H1 (cell line): ENCODE measurements around the gene KIAA0040. TPM values are rescaled to one million over a fixed set of nuclear protein-coding genes. Genes with fewer than 3 reads are reported as not detected.

Experiments
- CTCF ChIA-PET: fragments of 300-600 bp; sonication (Branson Sonifier 250); formaldehyde crosslinking; loops from one replicate; lab custom pipeline; 2021; ENCODE audit not compliant: partially characterized antibody; lab: Charles Lee
- POLR2A ChIA-PET: fragments of 300-600 bp; sonication (Branson Sonifier 250); formaldehyde crosslinking; loops from one replicate; lab custom pipeline; 2021; ENCODE audit warnings: inconsistent platforms; ENCODE audit not compliant: partially characterized antibody; lab: Charles Lee
- DNase-seq, 2 experiments: peaks; one replicate each; pipeline versions ENCODE4 v3.0.0 to v3.0.0-alpha.2; 2010 to 2022; ENCODE audit warnings: low spot score in 2 of 2, low read depth in 1 of 2, mixed read lengths in 1 of 2
- FAIRE-seq: peaks from 2 replicates; lab custom pipeline; 2011; peaks lifted over from hg19 to GRCh38; lab: Jason Lieb, UNC
- H2AFZ ChIP-seq: 2 replicates; pipeline ENCODE4 v1.8.1; 2012; ENCODE audit warnings: low read length, inconsistent platforms
- H2AK5ac ChIP-seq: 2 replicates; pipeline ENCODE4 v1.6.1; 2013; ENCODE audit warnings: low read depth, low read length
- H2BK120ac ChIP-seq: replicated peaks from 2 replicates; pipeline ENCODE3; 2013; ENCODE audit warnings: low read depth, low read length, inconsistent platforms
- H2BK12ac ChIP-seq: 2 replicates; pipeline ENCODE4 v1.6.1; 2013; ENCODE audit warnings: low read depth, low read length
- H2BK15ac ChIP-seq: 2 replicates; pipeline ENCODE4 v1.6.1; 2013; ENCODE audit warnings: low read length
- H2BK20ac ChIP-seq: 2 replicates; pipeline ENCODE4 v1.6.1; 2013; ENCODE audit warnings: low read length
- H2BK5ac ChIP-seq: 2 replicates; pipeline ENCODE4 v1.6.1; 2013; ENCODE audit warnings: low read depth, low read length
- H3K14ac ChIP-seq: 2 replicates; pipeline ENCODE4 v1.6.1; 2013; ENCODE audit warnings: inconsistent platforms; ENCODE audit not compliant: insufficient read length
- H3K18ac ChIP-seq: 2 replicates; pipeline ENCODE4 v1.6.1; 2013; ENCODE audit warnings: low read length; ENCODE audit errors: extremely low read depth
- H3K23ac ChIP-seq: 2 replicates; pipeline ENCODE4 v1.6.1; 2013; ENCODE audit warnings: inconsistent platforms; ENCODE audit not compliant: insufficient read length
- H3K23me2 ChIP-seq: 2 replicates; pipeline ENCODE4 v1.6.1; 2013; ENCODE audit warnings: low read depth, low read length
- H3K27ac ChIP-seq: 2 replicates; pipeline ENCODE4 v1.6.1; 2011; ENCODE audit warnings: low read depth, low read length, inconsistent platforms
- H3K27me3 ChIP-seq, 4 experiments: replicated peaks in 1 of 4; 1 replicate in 1 of 4; 2 replicates in 3 of 4; pipeline versions ENCODE4 v1.6.1 to v1.8.1; 2011 to 2013; ENCODE audit warnings: low read length in 3 of 4, mild to moderate bottlenecking in 3 of 4, inconsistent platforms in 2 of 4, mixed read lengths in 2 of 4, moderate library complexity in 1 of 4; ENCODE audit not compliant: control insufficient read depth in 3 of 4, insufficient read depth in 3 of 4; ENCODE audit errors: extremely low read depth in 1 of 4
- H3K36me3 ChIP-seq, 4 experiments: 2 replicates each; pipeline versions ENCODE4 v1.6.1 to v1.8.1; 2011 to 2013; ENCODE audit warnings: mild to moderate bottlenecking in 4 of 4, low read length in 3 of 4, moderate library complexity in 2 of 4, control low read depth in 1 of 4, inconsistent platforms in 1 of 4; ENCODE audit not compliant: insufficient read depth in 4 of 4, control insufficient read depth in 2 of 4
- H3K4ac ChIP-seq: replicated peaks from 2 replicates; pipeline ENCODE3; 2013; ENCODE audit warnings: low read length, low read depth, mixed read lengths, inconsistent platforms; ENCODE audit not compliant: insufficient read length
- H3K4me1 ChIP-seq, 4 experiments: replicated peaks in 1 of 4; 1 replicate in 1 of 4; 2 replicates in 3 of 4; pipeline versions ENCODE4 v1.6.1 to v1.8.1; 2011 to 2013; ENCODE audit warnings: low read length in 3 of 4, inconsistent platforms in 2 of 4, mixed read lengths in 1 of 4; ENCODE audit not compliant: insufficient read depth in 4 of 4, control insufficient read depth in 3 of 4
- H3K4me2 ChIP-seq, 2 experiments: 2 replicates each; pipeline versions ENCODE4 v1.6.1 to v1.8.1; 2011 to 2013; ENCODE audit warnings: low read depth in 2 of 2, low read length in 2 of 2, control low read depth in 1 of 2, inconsistent platforms in 1 of 2, mild to moderate bottlenecking in 1 of 2; ENCODE audit not compliant: insufficient read depth in 1 of 2
- H3K4me3 ChIP-seq, 4 experiments: fragments of 200-600, 300-600 bp in 1 of 4; sonication (generic), shearing (Covaris generic), sonication (Bioruptor Twin) in 1 of 4; 2 replicates each; pipeline versions ENCODE4 v1.5.1 to v1.8.1; 2011 to 2016; ENCODE audit warnings: low read length in 4 of 4, low read depth in 3 of 4, control low read depth in 2 of 4, inconsistent platforms in 2 of 4, mild to moderate bottlenecking in 2 of 4, mixed read lengths in 1 of 4, moderate library complexity in 1 of 4; ENCODE audit not compliant: insufficient read depth in 2 of 4; ENCODE audit errors: extremely low read depth in 1 of 4
- H3K56ac ChIP-seq: replicated peaks from 2 replicates; pipeline ENCODE3; 2013; ENCODE audit warnings: low read depth, mild to moderate bottlenecking, mixed read lengths, low read length, inconsistent platforms; ENCODE audit not compliant: insufficient read length
- H3K79me1 ChIP-seq: 2 replicates; pipeline ENCODE4 v1.6.1; 2013; ENCODE audit warnings: low read depth, low read length, control low read depth
- H3K79me2 ChIP-seq, 2 experiments: 2 replicates each; pipeline versions ENCODE4 v1.6.1 to v1.8.1; 2012 to 2013; ENCODE audit warnings: low read length in 2 of 2, mild to moderate bottlenecking in 2 of 2, inconsistent platforms in 1 of 2; ENCODE audit not compliant: insufficient read depth in 2 of 2, control insufficient read depth in 1 of 2
- H3K9ac ChIP-seq, 4 experiments: replicated peaks in 1 of 4; 1 replicate in 1 of 4; 2 replicates in 3 of 4; pipeline versions ENCODE4 v1.6.1 to v1.8.1; 2011 to 2013; ENCODE audit warnings: low read depth in 3 of 4, low read length in 3 of 4, control low read depth in 2 of 4, mild to moderate bottlenecking in 2 of 4, moderate library complexity in 2 of 4, inconsistent platforms in 1 of 4; ENCODE audit errors: extremely low read depth in 1 of 4
- H3K9me3 ChIP-seq, 2 experiments: 2 replicates each; pipeline versions ENCODE4 v1.6.1 to v1.8.1; 2012 to 2013; ENCODE audit warnings: mild to moderate bottlenecking in 2 of 2, moderate library complexity in 2 of 2, control low read depth in 1 of 2, inconsistent platforms in 1 of 2, low read depth in 1 of 2, low read length in 1 of 2, mixed read lengths in 1 of 2; ENCODE audit not compliant: insufficient read depth in 2 of 2
- H4K20me1 ChIP-seq, 2 experiments: replicated peaks in 1 of 2; 2 replicates each; pipeline versions ENCODE3 to v1.8.1; 2011 to 2013; ENCODE audit warnings: inconsistent platforms in 2 of 2, low read length in 2 of 2, mild to moderate bottlenecking in 1 of 2; ENCODE audit not compliant: insufficient read depth in 2 of 2, control insufficient read depth in 1 of 2
- H4K5ac ChIP-seq: 2 replicates; pipeline ENCODE4 v1.6.1; 2013; ENCODE audit warnings: low read length, low read depth, mixed read lengths, inconsistent platforms; ENCODE audit not compliant: insufficient read length
- H4K8ac ChIP-seq: 2 replicates; pipeline ENCODE4 v1.8.0; 2013; ENCODE audit warnings: mild to moderate bottlenecking, moderate library complexity, low read length, inconsistent platforms; ENCODE audit not compliant: insufficient read depth; ENCODE audit errors: extremely low read depth
- H4K91ac ChIP-seq: replicated peaks from 2 replicates; pipeline ENCODE3; 2013; ENCODE audit warnings: low read length, mixed read lengths, inconsistent platforms; ENCODE audit not compliant: insufficient read length
- ASH2L ChIP-seq: fragments of 200-600, 300-600 bp; sonication (generic); IDR thresholded peaks from one replicate; pipeline ENCODE4 v1.7.1; 2017; ENCODE audit warnings: low read length
- KDM4A ChIP-seq: IDR thresholded peaks from one replicate; pipeline ENCODE4 v1.7.1; 2012; ENCODE audit warnings: low read depth, mild to moderate bottlenecking, moderate library complexity, low read length, inconsistent platforms; ENCODE audit not compliant: severe bottlenecking
- POLR2A ChIP-seq, 2 experiments: IDR thresholded peaks; 1 replicate in 1 of 2; 2 replicates in 1 of 2; pipeline ENCODE4 v1.6.1; 2011; ENCODE audit warnings: low read depth in 2 of 2, low read length in 2 of 2, mild to moderate bottlenecking in 2 of 2; ENCODE audit errors: control extremely low read depth in 1 of 2
- SRF ChIP-seq: IDR thresholded peaks from 2 replicates; pipeline ENCODE4 v1.6.1; 2011; ENCODE audit warnings: mild to moderate bottlenecking, low read depth, low read length, moderate library complexity
- WGBS, 2 experiments: shearing (Covaris generic) in 1 of 2; methylation state at CpG; one replicate each; pipeline versions ENCODE4 v1.1.6 to v1.1.7; 2013 to 2015; ENCODE audit warnings: low lambda C conversion rate in 2 of 2, mixed read lengths in 2 of 2, inconsistent platforms in 1 of 2, low coverage in 1 of 2, missing lambda C conversion rate in 1 of 2; ENCODE audit not compliant: insufficient replicate concordance in 2 of 2, insufficient coverage in 1 of 2, insufficient read length in 1 of 2; ENCODE audit errors: extremely low coverage in 1 of 2, missing lambda C conversion rate in 1 of 2; 5-methylcytosine and 5-hydroxymethylcytosine counted together
- polyA plus RNA-seq, 7 experiments: library from polyadenylated mRNA; depleted of rRNA in 3 of 7; stranded (reverse) in 5 of 7; unstranded in 2 of 7; fragments of >200 nt in 5 of 7; fragments of 200-250 nt in 2 of 7; gene quantifications; 1 replicate in 5 of 7; 2 replicates in 1 of 7; 4 replicates in 1 of 7; pipeline versions ENCODE4 v1.2.1 to v1.2.3, GENCODE V29; 2011 to 2013; ENCODE audit warnings: missing spikeins in 2 of 7, mixed read lengths in 2 of 7
- total RNA-seq: library from RNA; stranded (reverse); fragmentation: NEBNext Ultra II Directional; extraction: Animal tissue kit (Norgen Biotek cat#: 25700); gene quantifications from 2 replicates; pipeline ENCODE4 v1.2.1, GENCODE V29; 2021

KIAA0040 gene
- total and polyA plus RNA-seq, 2 of the 8 experiments (the other 6 are each of a cell fraction or from before 2014, with no cell fraction given), result 11.0 to 14.1 TPM

- CTCF ChIA-PET, result interaction anchor here (1.0 to 5.1 kb wide), 11 partner anchors 8 to 570 kb away, joined by 3 to 35 read pairs (median 6); no protein-coding TSS in a partner anchor
- Histone ChIP-seq H4K5ac (no peak overlapping the region), H2AK5ac (no peak overlapping the region), H3K4me2 (no peak overlapping the region), H3K56ac (no peak overlapping the region), H3K18ac (no peak overlapping the region), H3K23ac (no peak overlapping the region), H3K4ac (no peak overlapping the region), H2BK120ac (no peak overlapping the region), H3K9me3 (no peaks in the 10 kb centered on the region), H2AFZ (no peak overlapping the region), H3K4me3 (no peak overlapping the region), H2BK5ac (no peak overlapping the region), H3K4me1 (no peaks in the 10 kb centered on the region), H3K27ac (no peak overlapping the region), H3K9ac (no peak overlapping the region), H4K20me1 (no peaks in the 10 kb centered on the region), H3K79me1 (no peaks in the 10 kb centered on the region), H3K27me3 (no peaks in the 10 kb centered on the region), H2BK15ac (no peak overlapping the region), H3K79me2 (no peaks in the 10 kb centered on the region), H3K23me2 (no peaks in the 10 kb centered on the region), H4K91ac (no peak overlapping the region), H4K8ac (no peak overlapping the region), H3K14ac (no peak overlapping the region), H2BK20ac (no peak overlapping the region), H2BK12ac (no peak overlapping the region), H3K36me3 (no peaks in the 10 kb centered on the region)
- no peak for FAIRE-seq
- POLR2A ChIA-PET, result no interaction called here
- WGBS, 2 experiments, result 91% methylated on average over 5 of the region's 5 CpGs; no CpG with 5 or more reads in 1 of the 2 experiments
- DNase-seq, result no peak
- TF ChIP-seq KDM4A (no peak), ASH2L (no peak), SRF (no peak), POLR2A (IDR thresholded peaks at IDR 0.05; ENCODE audit: control extremely low read depth in 1 of 2, low read depth in 2 of 2, low read length in 2 of 2) (no peak)
These were observed 18.1 kb downstream of the KIAA0040 start for GRCh38 chr1:175174309-175175102.
